HG02970 (cell line): ENCODE measurements around the gene S100A5.
"Not testable (repeated sequence)": the region's sequence is repeated elsewhere in the genome, so short reads cannot be mapped to it uniquely, and the experiment has no call there.

Experiments
- ATAC-seq: cut with Tn5 transposase; IDR thresholded peaks from one replicate; pipeline ENCODE4 v1.9.1; 2021; ENCODE audit warnings: mild to moderate bottlenecking, moderate library complexity, moderate number of reproducible peaks; ENCODE audit not compliant: unreplicated experiment, low FRiP score

S100A5 gene

DNA sequence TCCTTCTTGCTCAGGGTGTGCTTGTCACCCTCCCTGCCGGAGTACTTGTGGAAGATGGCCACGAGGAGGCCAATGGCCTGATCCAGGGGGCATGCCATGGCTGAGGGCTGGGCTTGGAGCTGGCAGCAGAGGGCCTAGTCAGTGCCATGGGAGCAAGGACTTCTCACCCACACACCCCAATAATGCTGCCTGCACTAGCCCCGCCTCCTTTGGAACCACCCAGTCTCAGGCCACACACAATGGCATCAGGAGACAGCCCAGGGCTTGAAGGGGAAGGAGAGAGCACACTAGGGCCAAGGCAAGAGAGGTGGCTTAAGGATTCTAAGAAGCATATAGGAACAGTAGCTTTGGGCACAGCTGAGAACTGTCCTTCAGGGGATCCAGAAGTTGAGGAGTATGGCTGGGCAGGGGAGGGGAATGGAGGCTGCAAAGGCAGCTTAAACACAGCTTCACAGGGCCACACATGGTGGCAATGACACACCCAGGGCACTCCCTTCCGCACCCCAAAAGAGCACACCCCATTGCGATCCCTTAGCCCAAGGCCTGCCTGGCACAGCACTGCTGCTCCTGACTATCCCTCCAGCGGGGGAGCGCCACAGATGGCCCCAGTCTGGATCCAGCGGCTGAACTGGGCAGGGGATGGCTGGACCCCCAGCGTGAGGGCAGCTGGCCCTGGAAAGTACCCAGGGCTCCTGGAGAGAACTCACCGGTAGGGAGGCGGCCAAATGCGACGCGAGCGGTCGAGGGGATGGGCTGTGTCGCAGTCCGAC is 5.3 kb downstream of the S100A5 start, which contains the start of gene S100A6:
TSS of gene S100A6 (minus strand) at position 750 of the 770 bp plus-strand sequence. CDS start at position 98, 652 bp downstream.
- ATAC-seq: no peak

DNA sequence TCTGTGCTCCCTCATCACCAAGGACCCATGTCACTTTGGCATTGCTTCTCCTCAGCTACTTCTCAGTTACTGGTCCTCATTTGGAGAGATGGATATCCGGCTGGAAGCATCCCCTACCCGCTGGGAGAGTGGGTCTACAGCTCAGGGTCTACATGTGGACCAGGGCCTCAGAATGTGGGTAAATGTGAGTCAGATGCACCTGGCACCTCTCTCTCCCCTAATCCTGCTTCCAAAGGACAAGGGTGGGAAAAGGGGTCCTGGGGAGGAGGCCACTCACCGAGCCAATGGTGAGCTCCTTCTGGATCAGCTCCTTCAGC is 5.9 kb downstream of the S100A5 start:
- no peak for ATAC-seq

DNA sequence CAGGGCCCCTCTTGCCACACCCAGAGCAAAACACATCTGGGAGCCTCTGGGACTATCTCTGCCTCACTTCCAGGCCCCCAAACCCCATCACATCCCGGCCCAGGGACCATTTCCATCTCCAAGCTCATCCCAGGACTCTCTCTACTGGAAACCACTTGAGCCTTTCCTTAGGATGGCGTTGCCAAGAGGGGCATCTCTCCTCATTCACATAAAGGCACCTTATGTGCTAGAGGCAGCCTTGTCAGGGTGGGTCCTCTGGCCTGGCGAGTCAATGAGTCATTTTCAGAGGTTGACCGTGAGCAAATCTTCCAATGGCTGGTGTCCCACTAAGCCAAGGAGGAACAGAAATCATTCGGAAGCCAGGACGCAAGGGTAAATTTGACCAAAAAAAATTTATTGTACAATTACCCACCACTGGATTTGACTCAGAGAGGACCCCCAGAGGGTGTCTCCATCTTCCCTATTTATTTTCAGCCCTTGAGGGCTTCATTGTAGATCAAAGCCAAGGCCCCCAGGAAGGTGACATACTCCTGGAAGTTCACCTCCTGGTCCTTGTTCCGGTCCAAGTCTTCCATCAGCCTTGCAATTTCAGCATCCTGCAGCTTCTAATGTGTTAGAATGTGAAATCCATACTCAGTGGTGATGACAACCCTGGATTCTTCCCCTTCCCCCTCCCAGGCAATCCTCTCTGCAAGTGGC is 6.4 kb downstream of the S100A5 start:
- ATAC-seq: no peak

DNA sequence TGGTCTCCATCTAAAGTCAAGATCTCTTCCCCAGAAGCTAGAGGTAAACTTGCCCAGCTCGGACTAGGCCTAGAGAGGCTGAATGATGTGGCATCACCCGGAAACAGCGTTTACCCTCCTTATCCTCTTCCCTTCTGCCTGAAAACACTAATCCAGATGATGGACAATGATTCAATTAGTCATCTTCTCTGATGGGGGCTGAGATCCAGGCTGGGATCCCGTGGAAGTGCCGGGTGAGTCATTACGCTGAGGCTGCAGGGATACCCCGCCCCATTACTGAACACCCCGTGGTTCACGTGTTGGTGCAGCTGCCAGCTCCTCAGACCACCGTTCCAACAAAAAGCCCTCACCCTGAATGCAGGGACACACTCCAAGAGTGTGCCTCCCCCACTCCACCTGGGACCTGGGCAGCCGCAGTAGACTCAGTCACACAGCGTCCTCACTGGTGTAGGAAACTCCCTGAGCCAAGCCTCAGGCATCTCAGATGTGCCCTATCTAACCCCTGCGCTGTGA is 7.0 kb downstream of the S100A5 start:
- ATAC-seq: no peak

DNA sequence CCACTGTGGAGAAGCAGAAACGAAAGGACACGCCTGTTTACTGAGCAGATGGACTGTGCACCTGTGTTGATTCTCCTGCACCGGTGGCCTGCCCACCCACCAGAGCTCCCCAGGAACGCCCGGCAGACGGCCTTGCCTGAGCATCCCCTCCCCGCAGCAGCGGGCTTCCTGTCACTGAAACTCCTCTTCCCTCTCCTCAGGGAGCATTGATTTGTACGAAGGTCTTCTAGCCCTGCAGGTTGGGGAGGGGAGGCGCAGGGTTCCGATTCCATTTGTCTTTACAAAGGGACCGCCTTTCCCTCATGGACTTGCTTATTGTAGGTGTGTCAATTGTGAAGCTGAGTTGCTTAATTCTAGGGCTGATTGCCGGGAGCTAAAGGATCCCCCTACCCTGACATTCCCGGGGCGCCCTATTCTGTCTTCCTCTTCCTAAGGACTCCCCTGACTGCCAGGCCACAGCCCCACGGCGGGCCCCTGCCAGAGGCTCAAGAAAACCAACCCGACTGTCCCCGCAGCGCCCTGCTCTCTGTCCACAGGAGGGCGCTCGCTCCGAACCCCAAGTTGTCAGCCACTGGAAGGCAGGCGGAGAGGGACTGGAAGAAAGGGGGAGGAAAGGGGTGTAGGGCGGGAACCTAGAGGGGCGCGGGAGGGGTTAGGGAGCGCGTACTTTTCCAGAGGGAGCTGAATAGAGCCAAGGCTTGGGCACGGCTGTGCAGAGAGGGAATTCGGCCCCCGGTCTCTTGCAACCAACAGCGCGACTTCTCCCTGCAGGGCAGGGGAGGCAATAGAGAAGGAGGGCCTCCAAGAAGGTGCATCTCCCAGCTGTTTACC is 7.8 kb downstream of the S100A5 start:
- ATAC-seq: no peak

DNA sequence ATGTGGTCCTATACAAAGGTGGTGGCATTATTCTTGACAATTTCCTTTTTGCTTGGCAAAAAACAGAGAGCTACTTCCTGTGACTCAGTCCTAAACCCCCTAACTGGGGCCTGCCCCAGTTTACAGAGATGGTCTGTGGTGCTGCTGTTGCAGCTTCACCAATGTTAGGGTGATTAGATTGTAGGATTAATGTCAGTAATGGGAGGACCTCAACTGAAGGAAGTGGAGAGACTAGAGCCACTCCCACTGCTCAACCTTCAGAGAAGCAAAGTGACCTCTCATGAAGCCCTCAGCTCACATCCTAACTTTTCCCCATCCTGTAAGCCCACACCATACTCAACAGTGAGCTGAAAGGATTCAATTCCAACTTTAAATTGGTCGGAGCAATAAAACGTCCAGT is 8.6 kb downstream of the S100A5 start:
- no peak for ATAC-seq

DNA sequence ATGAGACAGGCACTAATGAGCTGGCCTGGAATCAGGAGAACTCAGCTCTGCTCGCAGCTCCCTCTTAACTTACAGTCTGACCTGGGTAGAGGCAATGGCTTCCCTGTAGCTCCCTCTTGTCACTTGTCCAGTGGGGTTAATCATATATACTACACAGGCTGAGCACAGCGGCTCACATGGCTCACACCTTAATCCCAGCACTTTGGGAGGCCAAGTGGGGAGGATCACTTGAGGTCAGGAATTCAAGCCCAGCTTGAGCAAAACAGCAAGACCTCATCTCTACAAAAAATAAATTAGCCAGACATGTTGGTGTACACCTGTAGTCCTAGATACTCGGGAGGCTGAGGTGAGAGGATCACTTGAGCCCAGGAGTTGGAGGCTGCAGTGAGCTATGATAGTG is 9.1 kb downstream of the S100A5 start:
- no peak for ATAC-seq

DNA sequence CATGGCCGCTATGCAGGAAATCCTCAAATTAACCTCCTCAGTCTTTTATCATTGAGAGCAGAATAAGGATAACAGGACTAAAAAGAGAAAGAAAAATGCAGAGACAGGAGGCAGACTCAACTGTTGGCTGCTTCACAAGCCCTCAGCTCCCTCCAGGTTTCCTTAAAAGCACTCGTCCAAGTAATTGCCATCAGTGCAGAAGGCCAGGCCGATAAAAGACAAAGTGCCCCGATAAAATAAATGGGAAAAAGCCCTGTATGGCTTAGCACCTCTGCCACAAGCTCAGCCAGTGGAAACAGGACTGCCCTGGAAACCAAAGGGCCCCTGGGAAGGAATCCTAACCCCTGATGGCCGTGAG is 13.1 kb downstream of the S100A5 start:
- no peak for ATAC-seq

DNA sequence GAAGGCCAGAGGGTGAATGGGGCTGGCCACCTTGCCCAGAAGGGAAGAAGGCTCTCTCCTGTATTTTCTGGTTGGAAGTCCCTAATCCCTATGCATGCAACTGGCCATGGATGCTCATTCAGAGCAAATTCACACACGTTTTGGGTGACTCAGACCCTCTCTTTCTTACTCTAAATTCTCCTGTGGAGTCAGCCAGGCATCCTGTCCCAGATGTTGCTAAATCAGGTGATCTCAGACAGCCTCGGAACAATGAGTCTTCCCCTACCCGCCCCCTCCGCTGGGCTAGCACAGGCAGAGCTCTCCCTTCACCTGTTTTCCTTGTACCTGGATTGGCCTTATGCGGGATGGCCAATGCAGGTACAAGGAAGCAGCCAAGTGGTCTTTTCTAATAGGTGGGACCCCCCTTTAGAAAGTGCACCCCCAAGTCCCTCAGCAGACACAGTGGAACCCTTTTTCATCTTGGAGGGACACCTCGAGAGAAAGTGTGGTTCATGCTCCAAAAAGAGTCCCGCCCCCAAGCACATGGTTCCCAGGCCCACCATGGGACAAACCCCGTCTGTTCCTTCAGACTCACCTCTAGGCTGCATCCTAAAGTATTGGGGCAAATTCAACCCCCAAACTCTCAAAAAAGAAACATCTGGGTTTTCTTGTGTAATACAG is 13.6 kb downstream of the S100A5 start:
- no peak for ATAC-seq

DNA sequence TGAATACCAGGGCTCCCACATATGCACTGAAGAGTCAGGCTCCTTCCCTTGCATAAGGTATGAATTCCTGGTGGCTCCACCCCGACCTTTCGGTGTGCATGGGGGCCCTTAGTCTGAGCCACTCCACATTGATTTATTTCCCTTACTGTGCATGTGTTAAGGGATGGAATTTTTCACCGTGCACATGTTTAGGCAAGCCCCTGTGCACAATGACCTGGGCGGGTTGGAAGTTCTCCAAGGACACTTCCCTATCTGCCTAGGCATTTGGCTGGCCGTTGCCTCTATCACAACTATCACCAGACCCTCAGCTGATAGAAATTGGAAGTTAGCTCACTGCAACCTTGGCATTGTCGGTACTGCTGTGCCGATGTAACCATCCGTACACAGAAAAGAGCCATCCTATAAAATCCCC is 14.6 kb downstream of the S100A5 start:
- ATAC-seq: no peak

DNA sequence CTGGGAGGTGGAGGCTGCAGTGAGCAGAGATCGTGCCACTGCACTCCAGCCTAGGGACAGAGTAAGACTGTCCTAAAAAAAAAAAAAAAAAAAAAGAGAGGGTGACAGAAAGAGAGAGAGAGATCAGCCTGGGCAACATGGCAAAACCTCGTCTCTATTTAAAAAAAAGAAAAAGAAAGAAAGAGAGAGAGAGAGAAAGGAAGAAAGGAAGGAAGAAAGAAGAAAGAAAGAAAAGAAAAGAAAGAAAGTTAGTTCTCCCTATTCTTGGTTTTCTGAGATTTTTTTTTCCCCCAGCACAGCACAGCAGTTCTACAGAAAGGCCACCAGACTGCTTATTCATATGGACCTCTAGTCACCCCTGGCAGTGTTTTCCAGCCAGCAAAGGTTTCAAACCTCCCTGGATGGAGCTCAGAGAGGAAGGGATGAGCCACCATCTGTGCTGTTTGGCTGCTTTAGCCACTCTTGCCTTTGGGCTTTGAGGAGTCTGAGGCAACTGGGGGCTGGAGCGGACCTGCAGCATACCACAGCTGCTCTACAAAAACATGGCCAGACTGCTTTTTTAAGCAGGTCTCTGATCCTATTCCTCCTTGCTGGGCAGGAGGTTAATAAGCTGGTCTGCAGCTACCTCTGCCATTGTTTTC is 15.5 kb downstream of the S100A5 start:
- ATAC-seq: no peak

DNA sequence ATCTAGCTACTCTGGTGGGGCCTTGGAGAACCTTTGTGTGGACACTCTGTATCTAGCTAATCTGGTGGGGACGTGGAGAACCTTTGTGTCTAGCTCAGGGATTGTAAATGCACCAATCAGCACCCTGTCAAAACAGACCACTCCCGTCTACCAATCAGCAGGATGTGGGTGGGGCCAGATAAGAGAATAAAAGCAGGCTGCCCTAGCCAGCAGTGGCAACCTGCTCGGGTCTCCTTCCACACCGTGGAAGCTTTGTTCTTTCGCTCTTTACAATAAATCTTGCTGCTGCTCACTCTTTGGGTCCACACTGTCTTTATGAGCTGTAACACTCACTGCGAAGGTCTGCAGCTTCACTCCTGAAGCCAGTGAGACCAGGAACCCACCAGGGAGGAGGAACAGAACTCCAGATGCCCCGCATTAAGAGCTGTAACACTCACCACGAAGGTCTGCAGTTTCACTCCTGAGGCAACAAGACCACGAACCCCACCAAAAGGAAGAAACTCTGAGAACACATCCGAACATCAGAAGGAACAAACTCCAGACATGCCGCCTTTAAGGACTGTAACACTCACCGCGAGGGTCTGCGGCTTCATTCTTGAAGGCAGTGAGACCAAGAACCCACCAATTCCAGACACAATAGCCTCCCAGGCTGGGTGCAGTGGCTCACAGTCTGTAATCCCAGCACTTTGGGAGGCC is 18.2 kb downstream of the S100A5 start:
- ATAC-seq: not testable (repeated sequence)

DNA sequence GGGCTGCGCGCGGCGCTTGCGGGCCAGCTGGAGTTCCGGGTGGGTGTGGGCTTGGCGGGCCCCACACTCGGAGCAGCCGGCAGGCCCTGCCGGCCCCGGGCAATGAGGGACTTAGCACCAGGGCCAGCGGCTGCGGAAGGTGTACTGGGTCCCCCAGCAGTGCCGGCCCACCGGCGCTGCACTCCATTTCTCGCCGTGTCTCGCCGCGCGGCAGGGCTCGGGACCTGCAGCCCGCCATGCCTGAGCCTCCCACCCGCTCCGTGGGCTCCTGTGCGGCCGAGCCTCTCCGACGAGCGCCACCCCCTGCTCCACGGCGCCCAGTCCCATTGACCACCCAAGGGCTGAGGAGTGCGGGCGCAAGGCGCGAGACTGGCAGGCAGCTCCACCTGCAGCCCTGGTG is 18.9 kb downstream of the S100A5 start:
- ATAC-seq: not testable (repeated sequence)

DNA sequence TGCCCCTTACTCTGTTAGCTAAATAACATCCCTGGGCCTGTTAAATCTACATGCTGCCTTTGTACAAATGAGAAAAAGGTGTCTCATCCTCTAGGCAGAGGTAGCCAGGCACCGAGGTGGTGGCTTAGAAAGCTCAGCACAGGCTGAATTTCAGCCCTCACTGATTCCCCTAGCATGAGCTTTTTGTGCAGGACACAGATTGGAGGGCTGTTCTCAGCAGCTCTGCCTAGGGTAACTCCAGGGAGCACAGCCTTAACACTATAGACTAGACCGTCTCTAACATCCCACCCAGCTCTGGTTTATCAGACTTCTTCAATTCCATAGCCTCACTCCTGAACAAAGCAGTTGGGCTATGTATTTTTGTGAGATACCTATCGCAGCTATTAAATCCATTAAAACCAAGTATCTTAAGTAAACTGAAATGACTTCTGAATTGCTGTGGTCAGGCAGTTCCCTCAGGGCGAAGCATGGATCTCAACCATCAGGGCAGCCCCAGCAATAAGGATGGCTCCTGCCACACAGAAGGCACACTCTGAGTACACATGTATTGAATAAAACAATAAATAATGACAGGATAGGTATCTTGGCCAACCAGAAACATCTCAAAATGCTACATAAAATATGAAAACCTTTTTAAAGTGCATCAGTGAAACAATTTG is 19.8 kb downstream of the S100A5 start:
- no peak for ATAC-seq

DNA sequence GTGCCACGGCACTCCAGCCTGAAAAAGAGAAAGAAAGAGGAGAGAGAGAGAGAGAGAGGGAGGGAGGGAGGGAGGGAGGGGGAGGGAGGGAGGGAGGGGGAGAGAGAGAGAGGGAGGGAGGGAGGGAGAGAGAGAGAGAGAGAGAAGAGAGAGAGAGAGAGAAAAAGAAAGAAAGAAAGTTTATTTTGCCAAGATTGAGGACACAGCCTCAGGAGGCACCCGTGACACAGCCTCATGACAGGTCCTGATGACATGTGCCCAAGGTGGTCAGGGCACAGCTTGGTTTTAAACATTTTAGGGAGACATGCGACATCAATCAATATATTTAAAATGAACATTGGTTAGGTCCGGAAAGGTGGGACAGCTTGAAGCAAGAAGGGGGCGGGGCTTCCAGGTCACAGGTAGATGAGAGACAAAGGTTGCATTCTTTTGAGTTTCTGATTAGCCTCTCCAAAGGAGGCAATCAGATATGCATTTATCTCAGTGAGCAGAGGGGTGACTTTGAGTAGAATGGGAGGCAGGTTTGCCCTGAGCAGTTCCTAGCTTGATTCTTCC is 20.5 kb downstream of the S100A5 start:
- not testable (repeated sequence) for ATAC-seq

DNA sequence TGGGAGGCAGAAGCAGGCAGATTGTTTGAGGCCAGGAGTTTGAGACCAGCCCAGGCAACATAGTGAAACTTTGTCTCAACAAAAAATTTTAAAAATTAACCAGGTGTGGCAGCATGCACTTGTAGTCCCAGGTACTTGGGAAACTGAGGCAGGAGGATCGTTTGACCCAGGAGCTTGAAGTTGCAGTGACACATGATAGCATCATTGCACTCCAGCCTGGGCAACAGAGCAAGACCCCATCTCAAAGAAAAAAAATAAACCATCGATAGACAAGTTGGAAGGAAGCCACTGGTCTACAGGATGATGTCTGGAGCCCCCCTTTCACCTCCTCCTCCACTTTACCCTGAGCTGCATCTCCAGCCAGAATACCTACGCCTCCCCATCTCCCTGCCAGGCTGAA is 21.5 kb downstream of the S100A5 start:
- no peak for ATAC-seq

DNA sequence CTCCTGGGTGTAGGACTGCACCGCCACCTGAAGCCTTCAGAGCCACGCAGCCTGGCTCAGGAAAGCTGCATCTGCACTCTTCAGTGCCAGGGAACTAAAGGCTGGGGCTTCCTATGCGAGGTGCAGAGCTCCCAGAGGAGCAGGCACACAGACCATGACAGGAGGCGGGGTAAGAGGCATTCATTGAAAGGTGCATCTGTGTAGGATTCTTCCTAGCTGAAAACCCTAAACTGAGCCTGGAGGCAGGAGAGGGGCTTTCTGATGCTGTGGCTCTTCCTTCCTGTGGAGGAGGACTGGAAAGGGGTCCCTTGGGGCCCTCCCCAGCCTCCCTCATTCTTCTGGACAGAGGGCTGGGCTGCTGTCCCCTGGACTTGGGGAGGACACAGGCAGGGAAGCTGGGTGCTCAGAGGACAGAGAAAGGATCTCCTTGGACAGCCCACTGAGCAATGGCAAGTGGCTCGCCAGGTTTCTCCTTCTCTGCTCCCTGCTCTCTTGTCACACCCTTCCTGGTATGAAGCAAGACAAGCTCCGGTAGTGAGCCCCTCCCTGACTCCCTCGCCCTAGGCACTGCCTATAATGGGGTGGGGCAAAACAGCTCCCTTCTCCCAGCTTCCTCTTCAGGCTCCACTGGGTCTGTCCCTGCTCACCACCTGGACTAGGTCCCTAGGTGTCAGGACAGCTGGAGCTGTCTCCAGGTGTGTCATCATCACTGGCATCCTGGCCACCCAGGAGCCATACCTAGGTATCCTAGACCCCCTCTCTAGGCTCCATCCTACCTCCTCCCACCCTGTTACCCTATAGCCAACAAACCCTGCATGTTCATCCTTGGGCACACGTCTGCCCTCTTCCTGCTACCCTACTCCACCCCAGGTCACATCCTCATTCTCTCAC is 25.0 kb downstream of the S100A5 start:
- no peak for ATAC-seq

DNA sequence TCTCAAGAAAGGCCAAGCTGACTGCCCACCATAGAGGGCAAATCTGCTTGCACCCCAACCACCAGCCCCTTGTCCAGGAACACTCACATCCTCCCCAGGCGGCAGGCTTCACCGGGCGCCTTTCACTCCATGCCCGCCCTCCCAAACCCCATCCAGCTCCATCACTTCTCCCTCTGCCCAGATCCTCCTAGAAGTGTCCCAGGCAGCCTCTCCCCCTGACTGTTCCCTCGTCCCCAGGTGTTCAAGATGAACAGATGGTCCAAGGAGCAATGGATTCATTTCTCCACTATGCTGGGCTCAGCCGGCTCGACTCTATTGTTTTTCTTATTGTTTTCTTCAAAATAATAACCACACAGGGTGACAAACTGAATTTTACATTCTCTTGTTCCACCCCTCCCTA is 27.1 kb downstream of the S100A5 start:
- ATAC-seq: no peak
